ENCODE measurements around the gene SIGLEC1.

GRCh38 chr20:3697588-3698305 lies 14.7 kb downstream of the SIGLEC1 start:
- TF ChIP-seq CTCF (IDR thresholded peaks at IDR 0.05; ENCODE audit: low read length) (no peak), EZH2phosphoT487 (IDR thresholded peaks at IDR 0.05; ENCODE audit: low read length) (no peak)

Measured in MM.1S (cell line).